ENCODE measurements around the gene ZBTB21. TPM values are rescaled to one million over a fixed set of nuclear protein-coding genes. Genes with fewer than 3 reads are reported as not detected.
A peak's percentile ranks its signal among the peaks of the same experiment; 100 is the strongest.

Gene ZBTB21
- total RNA-seq, 4 donors from 2014 or later = 16.3 to 33.5 (median 18.6) TPM

DNA sequence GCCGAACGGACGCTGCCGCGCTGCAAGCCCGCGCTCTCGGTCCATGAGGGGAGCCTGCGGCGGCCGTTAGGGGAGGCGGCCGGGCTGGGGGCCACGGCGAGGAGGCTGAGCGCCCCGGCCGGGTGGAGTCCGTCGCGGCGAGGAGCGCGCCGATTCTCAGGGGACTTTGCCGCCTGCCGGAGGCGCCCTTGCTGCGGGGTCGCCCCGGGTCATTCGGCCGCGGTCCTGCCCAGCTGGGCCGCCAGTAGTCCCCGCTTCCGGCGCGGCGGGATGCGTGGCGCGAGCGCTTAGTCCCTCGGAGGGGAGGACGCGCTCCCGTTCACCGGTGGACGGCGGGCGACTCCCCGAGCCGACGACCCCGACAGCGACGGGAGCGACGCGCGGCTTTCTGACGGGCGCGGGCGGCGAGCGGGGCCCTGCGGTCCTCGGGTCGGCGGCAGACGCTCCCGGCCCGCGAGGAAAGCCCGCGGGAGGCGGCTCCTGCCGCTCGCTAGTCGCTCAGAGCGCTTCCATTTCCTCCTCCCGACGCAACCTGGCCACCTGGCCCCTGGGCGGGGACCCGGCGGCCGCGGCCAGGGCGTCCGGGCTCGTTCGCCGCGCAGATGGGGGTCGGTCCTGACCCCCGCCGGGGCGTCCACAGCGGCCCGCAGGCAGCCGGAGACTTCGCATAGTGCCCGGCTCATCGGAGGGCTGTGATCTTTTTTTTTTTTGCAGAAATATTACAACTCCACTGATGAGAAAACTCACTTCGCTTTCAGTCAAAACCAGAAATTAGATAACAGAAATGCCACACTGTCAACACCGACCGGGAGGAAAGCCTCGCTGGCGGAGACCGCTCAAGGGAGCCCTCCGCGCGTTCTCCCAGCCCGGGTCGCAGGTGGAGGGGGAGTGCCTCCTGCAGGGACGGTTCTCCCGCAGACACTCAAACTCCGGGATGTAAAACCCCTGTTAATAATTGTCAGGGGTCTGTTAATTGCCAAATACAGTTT lies 641 bp upstream of the ZBTB21 start:
- H3K4me1 ChIP-seq = peaks cover 5 to 6% of the 10 kb centered on the region in 2 donors
- no peaks in the 10 kb centered on the region for H3K27me3 ChIP-seq
- TF ChIP-seq CTCF (IDR thresholded peaks at IDR 0.05) (peak in 1 of 6 experiments; percentile 37), POLR2A (IDR thresholded peaks at IDR 0.05) (peak; percentile 58 to 62)
- intact Hi-C loops (cut with DNase I) = loop anchor here (5.0 kb wide), 1 partner anchor 92 kb away; no protein-coding TSS in a partner anchor
- peak overlapping the region; percentile 41 to 83 (median 62) for H3K4me3 ChIP-seq (replicated peaks in 1 of 3)
- DNase-seq = peak; percentile 56 to 65
- H3K36me3 ChIP-seq = no peaks in the 10 kb centered on the region
- peak overlapping the region; percentile 93 to 98 (median 98) for H3K27ac ChIP-seq
- 1% methylated on average over 19 to 37 of the region's 120 CpGs for WGBS, 2 donors
- H3K9me3 ChIP-seq = no peaks in the 10 kb centered on the region

DNA sequence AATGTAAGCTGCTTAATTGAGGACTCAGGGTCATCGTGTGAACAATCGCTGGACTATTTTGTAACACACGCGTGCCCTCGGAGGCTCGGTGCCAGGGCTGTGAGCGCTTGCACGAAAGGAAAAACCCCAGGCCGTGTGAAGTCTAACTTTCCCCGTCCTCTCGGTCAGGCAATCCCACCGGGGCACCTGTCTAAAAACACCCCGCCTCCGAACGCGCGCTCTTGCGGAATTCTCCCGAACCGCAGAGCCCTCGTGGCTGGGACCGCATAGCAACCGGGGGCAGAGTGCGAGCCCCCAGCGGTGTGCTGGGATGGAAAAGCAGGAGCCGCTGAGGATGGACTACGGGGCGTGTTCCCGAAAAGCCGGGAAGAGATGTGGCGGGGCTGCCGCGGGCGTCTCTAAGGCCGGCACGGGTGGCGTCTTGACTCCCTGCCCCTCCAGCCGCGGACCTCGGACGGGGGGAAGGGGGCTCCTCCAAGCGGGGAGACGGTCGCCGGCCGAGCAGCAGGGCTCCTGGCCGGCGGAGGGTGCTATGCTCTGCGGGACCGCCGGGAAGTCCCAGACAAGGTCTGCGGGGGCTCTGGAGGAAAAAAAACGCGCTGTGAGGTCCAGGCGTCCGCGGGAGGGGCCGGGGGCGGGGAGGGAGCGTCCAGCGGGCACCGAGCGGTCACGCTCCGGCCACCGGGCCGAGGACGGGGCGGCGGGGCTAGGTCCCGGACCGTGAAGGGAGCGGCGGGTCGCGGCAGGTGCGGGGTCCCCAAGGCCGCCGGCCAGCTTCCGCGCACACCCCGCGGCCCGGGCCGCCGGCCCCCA lies 936 bp downstream of the ZBTB21 start:
- Histone ChIP-seq H3K27me3 (no peaks in the 10 kb centered on the region), H3K27ac (peak overlapping the region; percentile 93 to 98 (median 98)), H3K36me3 (no peaks in the 10 kb centered on the region), H3K4me1 (peaks cover 5 to 6% of the 10 kb centered on the region in 2 donors), H3K9me3 (no peaks in the 10 kb centered on the region), H3K4me3 (replicated peaks in 1 of 3) (peak overlapping the region; percentile 44 to 83 (median 70))
- intact Hi-C loops (cut with DNase I) = no loop called here
- peak; percentile 53 to 55 for DNase-seq
- WGBS, 2 donors = 0 to 1% methylated on average over 26 to 56 of the region's 86 CpGs
- TF ChIP-seq CTCF (IDR thresholded peaks at IDR 0.05) (peak in 1 of 6 experiments; percentile 29), POLR2A (IDR thresholded peaks at IDR 0.05) (no peak)

DNA sequence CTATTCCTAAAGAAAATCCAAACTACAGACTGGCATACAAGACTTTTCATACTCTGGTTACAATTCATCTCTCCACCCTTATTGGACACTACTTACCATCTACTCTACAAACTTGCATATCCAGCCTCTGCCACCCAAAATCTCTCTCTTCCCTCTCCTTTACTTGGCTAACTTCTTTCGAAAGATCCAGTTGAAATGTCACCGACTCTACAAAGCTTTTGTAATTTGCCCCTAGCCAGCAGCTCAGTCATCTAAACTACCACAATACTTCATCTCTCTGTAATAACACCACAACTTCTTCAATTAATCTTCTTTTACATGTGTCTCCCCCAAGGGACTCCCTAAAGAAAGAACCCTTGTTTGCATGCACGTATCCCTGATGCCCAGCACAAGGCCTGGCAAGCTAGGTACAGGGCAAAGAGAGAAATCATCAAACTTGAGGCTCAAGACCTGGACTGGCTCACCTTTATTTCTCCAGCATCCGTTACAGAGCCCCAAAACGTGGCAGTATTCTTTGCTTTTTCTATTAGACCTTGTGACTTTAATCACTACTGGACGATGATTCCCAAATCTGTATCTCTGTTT lies 2.7 kb downstream of the ZBTB21 start:
- intact Hi-C loops (cut with DNase I) = no loop called here
- 94 to 99% methylated on average over 6 of the region's 6 CpGs for WGBS, 2 donors
- H3K27ac ChIP-seq = no peak overlapping the region
- H3K27me3 ChIP-seq = no peaks in the 10 kb centered on the region
- H3K9me3 ChIP-seq = no peaks in the 10 kb centered on the region
- TF ChIP-seq POLR2A (IDR thresholded peaks at IDR 0.05) = no peak
- TF ChIP-seq CTCF (IDR thresholded peaks at IDR 0.05) = no peak
- DNase-seq = no peak
- H3K4me3 ChIP-seq (replicated peaks in 1 of 3) = no peak overlapping the region
- peaks cover 5 to 6% of the 10 kb centered on the region in 2 donors for H3K4me1 ChIP-seq
- no peaks in the 10 kb centered on the region for H3K36me3 ChIP-seq

GRCh38 chr21:42006765-42007164 lies 3.4 kb downstream of the ZBTB21 start:
- no peak overlapping the region for H3K4me3 ChIP-seq (replicated peaks in 1 of 3)
- peaks cover 0 to 2% of the 10 kb centered on the region in 2 donors for H3K36me3 ChIP-seq
- H3K9me3 ChIP-seq = no peaks in the 10 kb centered on the region
- H3K27ac ChIP-seq = no peak overlapping the region
- peaks cover 5 to 6% of the 10 kb centered on the region in 2 donors for H3K4me1 ChIP-seq
- WGBS, 2 donors = 97 to 100% methylated on average over 1 of the region's 1 CpG
- no peaks in the 10 kb centered on the region for H3K27me3 ChIP-seq
- intact Hi-C loops (cut with DNase I) = no loop called here
- DNase-seq = no peak
- TF ChIP-seq POLR2A (IDR thresholded peaks at IDR 0.05) (no peak), CTCF (IDR thresholded peaks at IDR 0.05) (no peak)

Data from thyroid gland (tissue), 4 donors.